SU-DHL-6 (cell line): ENCODE measurements around the gene JTB.

ENCODE experiments used
- CTCF ChIP-seq: fragments of 200-600 bp; sonication (generic); IDR thresholded peaks from one replicate; pipeline ENCODE4 v1.5.1; 2017; ENCODE audit warnings: antibody characterized with exemption, mild to moderate bottlenecking, low read length, moderate library complexity; ENCODE audit not compliant: insufficient read depth, poor library complexity, severe bottlenecking
- EZH2phosphoT487 ChIP-seq: fragments of 200-600 bp; sonication (generic), shearing (Covaris generic); conservative IDR thresholded peaks from 2 replicates; pipeline ENCODE4 v1.6.1; 2018; ENCODE audit warnings: mild to moderate bottlenecking, antibody characterized with exemption, low read length, moderate library complexity, mixed read lengths

- TF ChIP-seq CTCF = no peak
- no peak for TF ChIP-seq EZH2phosphoT487
Measured at GRCh38 chr1:154014154-154014907, 36.9 kb upstream of the JTB start.
